Motor neuron (in vitro differentiated cells): ENCODE measurements around the gene UGT2A2. TPM values are rescaled to one million over a fixed set of nuclear protein-coding genes. Genes with fewer than 3 reads are reported as not detected.

Experiments used
- ATAC-seq, 8 experiments: fragments of 200-7000 bp; cut with Tn5 transposase; replicated peaks in 6 of 8; 2 replicates each; pipeline ENCODE4 v1.8.0; 2021; ENCODE audit warnings: mild to moderate bottlenecking in 8 of 8, moderate library complexity in 8 of 8
- H3K27ac ChIP-seq, 2 donors: fragments of 250-450 bp; sonication (Bioruptor Pico); 2 replicates each; pipeline ENCODE4 v1.9.0; 2021; ENCODE audit warnings: antibody characterized with exemption in 2 of 2, mild to moderate bottlenecking in 2 of 2, moderate library complexity in 1 of 2
- H3K4me1 ChIP-seq, 2 donors: fragments of 250-450 bp; sonication (Bioruptor Pico); replicated peaks in 1 of 2; 2 replicates each; pipeline ENCODE4 v1.6.1; 2021; ENCODE audit warnings: antibody characterized with exemption in 2 of 2, mild to moderate bottlenecking in 2 of 2, moderate library complexity in 1 of 2
- H3K4me3 ChIP-seq, 5 donors: fragments of 250-450 bp; sonication (Bioruptor Pico); 2 replicates each; pipeline ENCODE4 v1.9.0; 2021; ENCODE audit warnings: antibody characterized with exemption in 5 of 5, mild to moderate bottlenecking in 5 of 5, moderate library complexity in 4 of 5
- WGBS, 10 experiments: fragments of 450-650 bp; shearing (Covaris generic); methylation state at CpG; one replicate each; pipeline ENCODE4 v1.0.0; 2022; 5-methylcytosine and 5-hydroxymethylcytosine counted together
- in situ Hi-C, 9 experiments: fragments of 400-800 bp; cut with MboI; loops; one replicate each; pipeline ENCODE4 v1.15.0; 2021; ENCODE audit warnings: low sequenced_read_pairs in 9 of 9, low pct_unique_long_range_greater_than_20kb in 2 of 9; ENCODE audit not compliant: unreplicated experiment in 9 of 9
- total RNA-seq, 8 experiments: library from RNA; unstranded; fragments of 300-600 nt; gene quantifications; 2 replicates each; pipeline versions ENCODE4 v1.2.3 to v1.2.4, GENCODE V29; 2022

The UGT2A2 gene
- total RNA-seq, 8 experiments from 2014 or later, result 0.25 to 0.27 TPM; not detected in 6

GRCh38 chr4:69549651-69550050 lies 89.8 kb downstream of the UGT2A2 start:
- no peak overlapping the region for H3K27ac ChIP-seq
- in situ Hi-C loops, result no loop called here
- no peak for ATAC-seq
- H3K4me1 ChIP-seq, result no peaks in the 10 kb centered on the region
- WGBS, 10 experiments, result 0 to 90% (median 60%) methylated on average over 1 to 2 of the region's 2 CpGs; no CpG with 5 or more reads in 5 of the 10 experiments
- H3K4me3 ChIP-seq, result no peak overlapping the region

- Histone ChIP-seq H3K4me3 (no peak overlapping the region), H3K4me1 (no peaks in the 10 kb centered on the region), H3K27ac (no peak overlapping the region)
- WGBS, 10 experiments, result 0 to 88% (median 41%) methylated on average over 3 to 6 of the region's 6 CpGs; no CpG with 5 or more reads in 2 of the 10 experiments
- in situ Hi-C loops, result no loop called here
- ATAC-seq, result peak in 6 of 8 experiments; percentile 48 to 98 (median 86)
Measured at GRCh38 chr4:69546134-69546765, 93.2 kb downstream of the UGT2A2 start.

Other genes with a start within 250 kb of the UGT2A2 start
- under 1 TPM in 1 of 8 experiments, not detected in 7; 0.14 TPM for gene UGT2B4, start 143.7 kb downstream of the UGT2A2 start, total RNA-seq
- 1 to 10 TPM in 2 of 8 experiments, under 1 TPM in 4, not detected in 2; 0.27 to 4.5 (median 0.81) TPM for gene UGT2A1, start 13.6 kb upstream of the UGT2A2 start, total RNA-seq
- 1 to 10 TPM in 1 of 8 experiments, under 1 TPM in 6, not detected in 1; under 0.01 to 1.6 (median 0.19) TPM for gene SULT1B1, start 121.0 kb upstream of the UGT2A2 start, total RNA-seq
- gene SULT1E1, start 220.5 kb upstream of the UGT2A2 start, total RNA-seq, result 10 to 100 TPM in 2 of 8 experiments, 1 to 10 TPM in 2, under 1 TPM in 2, not detected in 2; 0.11 to 26.0 (median 4.2) TPM